Fibroblast of lung (primary cell): ENCODE results near the gene SIGLEC6. TPM values are rescaled to one million over a fixed set of nuclear protein-coding genes. Genes with fewer than 3 reads are reported as not detected.

Source experiments
- DNase-seq, 2 donors: peaks; one replicate each; pipeline versions ENCODE4 v3.0.0 to v3.0.0-alpha.2; 2010; ENCODE audit warnings: low read depth in 2 of 2
- H2AFZ ChIP-seq: 2 replicates; pipeline ENCODE4 v1.5.1; 2012; ENCODE audit warnings: low read length, control low read depth, inconsistent platforms
- H3K27ac ChIP-seq: 2 replicates; pipeline ENCODE4 v1.5.1; 2011; ENCODE audit warnings: low read length, control low read depth; ENCODE audit not compliant: insufficient read depth
- H3K27me3 ChIP-seq: 2 replicates; pipeline ENCODE4 v1.5.1; 2011; ENCODE audit warnings: mild to moderate bottlenecking, low read length; ENCODE audit not compliant: control insufficient read depth, insufficient read depth
- H3K36me3 ChIP-seq: 2 replicates; pipeline ENCODE4 v1.5.1; 2011; ENCODE audit warnings: low read length; ENCODE audit not compliant: control insufficient read depth, insufficient read depth
- H3K4me1 ChIP-seq: 2 replicates; pipeline ENCODE4 v1.5.1; 2011; ENCODE audit warnings: low read length; ENCODE audit not compliant: control insufficient read depth, insufficient read depth; ENCODE audit errors: extremely low read depth
- H3K4me2 ChIP-seq: 2 replicates; pipeline ENCODE4 v1.5.1; 2011; ENCODE audit warnings: low read length, control low read depth; ENCODE audit not compliant: insufficient read depth; ENCODE audit errors: extremely low read depth
- H3K4me3 ChIP-seq, 4 experiments: fragments of 200-600 bp in 1 of 4; sonication (generic) in 1 of 4; replicated peaks in 1 of 4; 2 replicates each; pipeline ENCODE4 v1.5.1; 2011 to 2016; ENCODE audit warnings: low read length in 4 of 4, low read depth in 3 of 4, mild to moderate bottlenecking in 3 of 4, control low read depth in 2 of 4, inconsistent platforms in 1 of 4, mixed read lengths in 1 of 4; ENCODE audit not compliant: insufficient read depth in 1 of 4; ENCODE audit errors: control extremely low read depth in 1 of 4
- H3K79me2 ChIP-seq: 2 replicates; pipeline ENCODE4 v1.5.1; 2012; ENCODE audit warnings: mild to moderate bottlenecking, low read length, inconsistent platforms; ENCODE audit not compliant: control insufficient read depth, insufficient read depth
- H3K9ac ChIP-seq: 2 replicates; pipeline ENCODE4 v1.5.1; 2011; ENCODE audit warnings: mild to moderate bottlenecking, low read length, control low read depth; ENCODE audit not compliant: insufficient read depth
- H3K9me3 ChIP-seq: 2 replicates; pipeline ENCODE4 v1.5.1; 2012; ENCODE audit warnings: low read depth, low read length; ENCODE audit not compliant: control insufficient read depth, insufficient read depth
- H4K20me1 ChIP-seq: 2 replicates; pipeline ENCODE4 v1.5.1; 2011; ENCODE audit warnings: low read length; ENCODE audit not compliant: control insufficient read depth, insufficient read depth; ENCODE audit errors: extremely low read depth
- CTCF ChIP-seq, 2 donors: IDR thresholded peaks in 1 of 2; conservative IDR thresholded peaks in 1 of 2; 1 replicate in 1 of 2; 2 replicates in 1 of 2; pipeline ENCODE4 v1.5.1; 2011 to 2012; ENCODE audit warnings: low read length in 2 of 2, control low read depth in 1 of 2, inconsistent platforms in 1 of 2, low read depth in 1 of 2, mild to moderate bottlenecking in 1 of 2
- EZH2 ChIP-seq: IDR thresholded peaks from 2 replicates; pipeline ENCODE4 v1.5.1; 2012; ENCODE audit warnings: low read length, control low read depth, mild to moderate bottlenecking; ENCODE audit errors: missing control alignments
- polyA minus RNA-seq: library from RNA; depleted of rRNA, polyadenylated mRNA; stranded (reverse); fragments of >200 nt; gene quantifications from 2 replicates; pipeline ENCODE4 v1.2.3, GENCODE V29; 2011; ENCODE audit warnings: low replicate concordance
- polyA plus RNA-seq, 2 donors: library from polyadenylated mRNA; depleted of rRNA in 1 of 2; stranded (reverse) in 1 of 2; unstranded in 1 of 2; fragments of >200 nt; gene quantifications; 2 replicates each; pipeline ENCODE4 v1.2.1, GENCODE V29; 2011 to 2012; ENCODE audit warnings: missing spikeins in 1 of 2
- total RNA-seq: library from RNA; depleted of rRNA; stranded (reverse); fragments of >200 nt; gene quantifications from 2 replicates; pipeline ENCODE4 v1.2.1, GENCODE V29; 2014

Gene SIGLEC6
- total RNA-seq (not detected in 2 replicates), polyA plus RNA-seq (not detected in 2 replicates), polyA minus RNA-seq (not detected in 2 replicates)
- not detected in 2 replicates for polyA plus RNA-seq (2012)

GRCh38 chr19:51531349-51532315, at the start of gene SIGLEC6:
Gene SIGLEC6, minus strand, starts transcription at chr19:51531670. Its CDS starts 22 bp downstream, at chr19:51531648.
- Histone ChIP-seq H3K4me2 (no peak within 1 kb of the TSS), H2AFZ (no peak within 1 kb of the TSS), H3K4me1 (no peaks in the 10 kb centered on the region), H3K36me3 (no peaks in the 10 kb centered on the region), H3K4me3 (no peak within 1 kb of the TSS), H3K9me3 (no peaks in the 10 kb centered on the region), H3K27me3 (no peaks in the 10 kb centered on the region), H3K79me2 (no peaks in the 10 kb centered on the region), H4K20me1 (no peaks in the 10 kb centered on the region), H3K27ac (no peak within 1 kb of the TSS), H3K9ac (no peak within 1 kb of the TSS)
- no peak for TF ChIP-seq EZH2
- no peak for TF ChIP-seq CTCF (conservative IDR thresholded peaks at IDR 0.05 in 1 of 2, IDR thresholded peaks at IDR 0.05 in 1 of 2; ENCODE audit: low read depth in 1 of 2, low read length in 2 of 2)
- no peak for DNase-seq

GRCh38 chr19:51576850-51577249, 45.4 kb upstream of the SIGLEC6 start:
- Histone ChIP-seq H3K9me3 (no peaks in the 10 kb centered on the region), H3K27me3 (no peaks in the 10 kb centered on the region), H3K9ac (no peak overlapping the region), H3K79me2 (peaks cover 11% of the 10 kb centered on the region), H3K36me3 (peaks cover 10% of the 10 kb centered on the region), H3K4me3 (no peak overlapping the region), H2AFZ (no peak overlapping the region), H3K27ac (no peak overlapping the region), H4K20me1 (no peaks in the 10 kb centered on the region), H3K4me1 (peaks cover 8% of the 10 kb centered on the region), H3K4me2 (no peak overlapping the region)
- no peak for TF ChIP-seq CTCF (conservative IDR thresholded peaks at IDR 0.05 in 1 of 2, IDR thresholded peaks at IDR 0.05 in 1 of 2; ENCODE audit: low read depth in 1 of 2, low read length in 2 of 2)
- no peak for TF ChIP-seq EZH2
- DNase-seq = no peak

GRCh38 chr19:51573331-51573730, 41.9 kb upstream of the SIGLEC6 start:
- peaks cover 17% of the 10 kb centered on the region for H3K79me2 ChIP-seq
- no peak for TF ChIP-seq CTCF (conservative IDR thresholded peaks at IDR 0.05 in 1 of 2, IDR thresholded peaks at IDR 0.05 in 1 of 2; ENCODE audit: low read depth in 1 of 2, low read length in 2 of 2)
- no peak for TF ChIP-seq EZH2
- peaks cover 5% of the 10 kb centered on the region for H3K36me3 ChIP-seq
- H2AFZ ChIP-seq = no peak overlapping the region
- H3K4me3 ChIP-seq = peak overlapping the region in 1 of 4 experiments; percentile 90
- no peak overlapping the region for H3K4me2 ChIP-seq
- peak overlapping the region; percentile 47 for H3K27ac ChIP-seq
- no peaks in the 10 kb centered on the region for H3K27me3 ChIP-seq
- peak in 1 of 2 donors; percentile 20 for DNase-seq
- peaks cover 9% of the 10 kb centered on the region for H3K4me1 ChIP-seq
- no peaks in the 10 kb centered on the region for H4K20me1 ChIP-seq
- no peaks in the 10 kb centered on the region for H3K9me3 ChIP-seq
- no peak overlapping the region for H3K9ac ChIP-seq
